Activated CD4-positive, CD25-positive, alpha-beta regulatory T cell treated with anti-CD3 and anti-CD28 coated beads, Interleukin-2, amount 50 U/mL, for 16 hours (primary cell): ENCODE measurements around the gene SCG2.

Experiments
- DNase-seq: peaks from one replicate; pipeline ENCODE4 v3.0.0-alpha.2; 2020; ENCODE audit warnings: low read depth, low spot score

SCG2 gene

DNA sequence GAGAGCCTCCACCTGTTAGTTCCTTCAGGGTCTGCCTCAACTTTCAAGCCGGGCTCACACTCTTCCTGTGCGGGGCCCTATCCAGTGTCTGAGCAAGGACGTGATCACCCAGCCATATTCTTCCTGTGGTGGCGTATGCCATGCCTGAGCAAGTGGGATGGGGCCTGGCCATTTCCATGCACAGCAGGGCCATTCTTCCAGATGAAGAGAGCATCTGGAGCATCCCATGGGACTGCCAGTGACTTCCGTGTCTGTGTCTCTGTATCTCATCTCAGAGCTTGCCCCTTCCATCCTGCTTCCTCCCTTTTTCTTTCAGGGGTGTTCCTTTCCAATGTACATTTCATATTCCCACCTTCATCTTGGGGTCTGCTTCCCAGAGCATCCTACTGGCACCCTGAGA, 20.2 kb downstream of the SCG2 start:
- DNase-seq, result no peak

DNA sequence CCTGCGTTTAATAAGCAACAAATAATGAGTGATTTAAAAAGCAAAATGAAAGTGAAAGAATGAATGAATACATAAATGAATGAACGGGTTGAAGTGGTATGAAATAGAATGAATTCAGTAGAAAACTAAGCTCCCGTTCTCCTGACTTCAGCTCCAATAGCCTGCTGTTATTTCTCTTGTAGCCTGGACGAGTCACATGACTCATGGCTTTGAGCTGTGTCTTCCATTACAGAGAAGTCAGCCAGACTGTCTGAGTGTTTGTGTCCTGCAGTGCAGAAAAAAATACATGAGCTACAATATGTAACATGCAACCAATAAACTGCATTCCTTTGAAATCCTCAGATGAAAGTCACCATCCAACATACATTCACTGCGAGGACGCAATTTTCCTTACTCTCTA, 21.2 kb downstream of the SCG2 start:
- no peak for DNase-seq

DNA sequence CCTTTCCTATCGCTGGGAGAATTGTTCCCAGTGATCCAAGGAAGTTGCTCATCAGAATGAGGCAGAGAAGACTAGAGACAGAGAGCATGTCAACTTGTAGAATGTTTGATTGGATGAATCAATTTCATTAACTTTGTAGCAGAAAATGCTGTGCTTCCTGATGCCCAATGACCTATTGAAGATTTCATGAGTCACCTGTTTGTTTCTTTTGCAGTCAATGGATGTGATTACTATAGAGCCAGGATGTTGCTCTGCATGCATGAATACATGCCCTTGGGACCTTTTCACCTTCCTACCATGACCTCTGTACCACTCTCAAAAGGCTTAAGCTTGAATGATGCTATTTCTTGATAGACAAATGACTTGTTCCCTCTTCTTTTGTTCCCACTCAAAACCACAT, 23.3 kb downstream of the SCG2 start:
- DNase-seq, result no peak

DNA sequence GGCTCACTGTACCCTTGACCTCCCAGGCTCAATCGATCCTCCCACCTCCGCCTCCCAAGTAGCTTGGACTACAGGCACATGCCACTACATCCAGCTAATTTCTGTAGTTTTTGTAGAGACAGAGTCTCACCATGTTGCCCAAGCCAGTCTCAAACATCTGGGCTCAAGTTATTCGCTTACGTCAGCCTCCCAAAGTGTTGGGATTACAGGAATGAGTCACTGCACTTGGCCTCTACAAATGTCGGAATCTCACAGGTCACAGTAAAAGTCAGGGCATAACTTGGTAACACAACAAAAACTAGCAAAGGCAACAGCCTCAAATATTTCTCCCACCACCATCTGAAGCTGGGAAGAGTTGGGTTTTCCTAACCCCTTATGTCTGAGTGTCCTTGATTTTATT, 25.3 kb downstream of the SCG2 start:
- no peak for DNase-seq

DNA sequence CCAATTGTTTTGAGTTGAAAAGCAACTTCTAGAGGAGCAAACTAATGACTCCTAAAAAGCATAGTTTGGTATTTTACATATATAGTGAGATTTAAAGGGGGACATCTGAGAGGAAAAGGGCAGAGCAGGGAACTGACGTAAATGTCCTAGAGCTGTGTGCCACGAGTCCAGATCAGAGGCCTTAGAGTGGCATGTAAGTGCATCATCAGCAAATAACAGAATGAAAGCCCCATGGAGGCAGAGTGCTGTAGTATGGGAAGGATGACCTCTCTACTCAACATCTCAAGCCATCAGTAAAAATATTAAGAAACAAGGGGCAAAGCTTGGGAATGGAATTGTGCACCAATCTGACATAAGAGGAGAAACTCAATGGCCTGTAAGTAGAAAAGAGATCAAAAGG, 31.4 kb downstream of the SCG2 start:
- no peak for DNase-seq

DNA sequence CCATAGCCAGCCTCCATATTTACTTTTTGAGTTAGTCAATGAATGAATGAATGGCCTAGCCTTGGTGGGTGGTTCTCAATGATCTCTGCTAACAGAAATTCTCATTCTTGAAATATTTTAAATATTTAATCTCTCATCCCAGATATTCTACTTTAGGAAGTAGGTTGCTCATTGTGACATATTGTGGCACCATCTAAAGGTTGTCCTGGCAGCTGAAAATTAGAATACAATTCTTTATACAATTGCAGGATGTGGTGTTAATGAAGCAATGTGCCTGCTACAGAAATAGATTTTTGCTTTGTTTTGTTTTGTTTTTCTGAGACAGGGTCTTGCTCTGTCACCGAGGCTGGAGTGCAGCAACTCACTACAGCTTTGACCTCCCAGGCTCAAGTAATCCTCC, 35.8 kb downstream of the SCG2 start:
- no peak for DNase-seq

DNA sequence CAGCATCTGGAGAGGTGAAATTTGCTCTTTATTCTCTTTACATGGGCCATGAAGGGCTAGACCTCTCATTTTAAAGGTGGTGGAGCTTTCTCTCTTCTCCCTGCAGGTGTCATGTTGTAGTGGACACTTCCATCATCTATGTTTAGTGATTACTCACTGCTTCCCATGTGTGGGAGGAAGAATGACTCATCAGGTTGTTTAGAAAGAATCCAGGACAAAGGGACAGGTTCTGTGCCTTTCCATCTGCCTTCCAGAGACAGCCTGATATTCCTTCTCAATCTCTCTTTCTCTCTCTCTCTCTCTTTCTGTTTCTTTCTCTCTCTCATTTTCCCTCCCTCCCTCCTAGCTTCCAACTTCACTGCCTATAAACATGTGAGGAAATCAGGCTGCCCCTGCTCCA, 38.7 kb downstream of the SCG2 start:
- DNase-seq, result no peak

DNA sequence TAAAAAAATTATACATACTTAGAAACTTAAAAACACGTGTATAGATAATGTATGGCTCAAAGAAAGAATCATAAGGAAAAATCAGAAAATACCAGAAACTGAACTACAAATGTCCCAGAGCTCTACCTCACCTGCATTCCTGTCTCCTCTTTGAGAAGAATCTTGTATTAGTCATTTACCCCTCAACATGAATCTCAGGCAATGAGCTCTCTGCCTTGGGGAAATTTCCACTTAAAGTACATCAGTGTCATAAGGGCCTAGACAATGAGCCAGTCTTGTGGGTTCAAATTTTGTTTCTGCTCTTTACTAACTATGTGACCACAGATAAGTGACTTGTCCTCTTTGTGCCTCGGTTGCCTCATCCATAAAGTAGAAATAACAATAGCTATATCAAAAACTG, 40.1 kb downstream of the SCG2 start:
- DNase-seq, result no peak

DNA sequence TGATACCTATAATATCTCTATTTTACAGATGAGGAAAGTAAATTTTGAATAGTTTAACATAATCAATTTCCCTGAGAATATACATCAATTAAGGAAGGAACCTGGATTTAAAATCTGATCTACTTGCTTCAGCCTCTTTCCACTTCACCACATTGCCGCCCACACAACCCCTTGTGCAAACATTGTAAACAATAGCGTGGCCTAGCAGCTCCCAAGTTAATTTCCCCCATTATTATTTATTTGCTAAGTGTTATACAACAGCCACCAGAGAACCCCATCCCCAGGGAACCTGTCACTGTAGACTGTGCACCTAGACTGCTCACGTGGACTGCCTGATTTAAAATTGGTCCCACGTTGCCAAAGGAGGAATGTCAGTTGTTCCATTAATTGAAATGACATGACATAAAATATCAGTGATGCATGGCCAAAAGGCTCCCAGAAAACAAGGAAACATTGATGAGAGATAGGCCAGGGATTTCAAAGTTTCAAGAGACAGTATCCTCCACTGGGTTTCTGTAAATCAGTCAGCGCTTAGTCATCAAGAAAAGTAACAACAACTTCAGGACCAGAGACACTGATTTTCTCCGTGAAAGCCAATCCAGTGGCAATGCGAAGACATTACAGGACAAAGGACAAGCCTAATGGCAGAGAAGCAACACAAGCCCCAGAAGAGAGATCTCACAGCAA, 41.3 kb downstream of the SCG2 start:
- no peak for DNase-seq

DNA sequence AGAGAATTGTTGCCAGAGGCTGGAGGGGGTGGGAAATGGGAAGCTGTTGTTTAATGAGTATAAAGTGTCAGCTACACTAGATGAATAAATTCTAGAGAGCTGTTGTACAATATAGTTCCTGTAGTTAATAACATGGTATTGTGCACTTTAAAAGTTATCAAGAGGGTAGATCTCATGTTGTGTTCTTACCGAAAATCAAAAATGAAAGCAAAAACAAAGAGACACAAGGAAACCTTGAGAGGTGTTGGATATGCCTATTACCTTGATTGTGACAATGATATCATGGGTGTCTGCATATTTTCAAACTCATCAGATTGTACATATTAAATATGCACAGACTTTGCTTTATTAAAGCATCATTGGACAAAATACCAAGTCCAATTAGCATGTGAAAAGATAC, 43.2 kb downstream of the SCG2 start:
- no peak for DNase-seq

DNA sequence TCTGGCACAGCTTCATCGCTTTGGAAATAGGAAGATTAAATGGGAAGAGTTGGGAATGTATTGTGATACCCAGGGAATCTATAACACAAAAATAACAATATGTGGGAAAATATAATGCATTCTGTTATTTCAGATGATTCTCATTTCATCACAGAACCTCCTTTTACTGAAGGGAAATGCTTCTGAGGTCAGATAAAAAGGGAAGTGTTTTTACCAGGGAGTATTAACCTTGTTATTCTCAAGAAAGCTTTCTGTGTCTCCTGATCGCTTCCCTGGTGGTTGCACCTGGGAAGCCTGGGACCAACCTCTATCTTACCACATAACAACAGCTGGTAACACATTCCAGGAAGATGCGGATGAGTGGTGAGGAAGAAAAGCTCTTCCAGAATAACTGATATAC, 47.2 kb downstream of the SCG2 start:
- DNase-seq, result no peak

DNA sequence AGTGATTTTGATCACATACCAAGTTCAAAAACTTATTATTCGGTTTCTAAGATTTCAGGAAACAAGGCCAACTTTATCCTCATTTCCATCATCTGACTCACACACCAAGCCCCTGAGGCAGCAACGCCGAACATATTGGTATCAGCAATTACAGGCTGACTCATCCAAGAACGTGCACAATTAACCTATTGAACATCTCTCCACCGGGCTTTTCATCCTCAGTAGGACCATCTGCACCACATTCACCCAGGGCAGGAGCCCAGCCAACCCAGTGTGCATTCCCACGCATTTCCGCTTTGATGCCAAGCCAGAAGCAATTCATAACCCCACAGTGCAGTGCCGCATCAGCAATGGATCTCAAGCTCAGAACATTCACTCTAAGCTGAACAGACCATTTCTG, 52.9 kb downstream of the SCG2 start:
- no peak for DNase-seq

DNA sequence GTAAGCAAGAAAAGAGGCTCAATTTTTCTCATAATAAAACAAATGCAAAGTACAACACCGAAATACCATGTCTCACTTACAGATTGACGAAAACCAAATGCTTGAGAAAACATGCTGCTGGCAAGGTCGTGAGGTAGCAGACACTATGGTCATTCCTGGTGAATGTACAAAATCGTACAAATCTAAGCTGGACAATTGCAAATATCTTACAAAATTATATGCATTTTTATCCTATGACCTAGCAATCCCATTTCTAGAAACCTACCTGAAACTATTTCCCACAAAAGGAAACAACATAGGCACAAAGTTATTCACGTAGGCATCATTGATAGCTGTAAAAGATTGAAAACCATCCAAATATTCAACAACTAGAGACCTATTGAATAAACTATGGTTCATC, 54.0 kb downstream of the SCG2 start:
- no peak for DNase-seq
